Left ventricle myocardium inferior (tissue), 1 donor: ENCODE data around the gene CLDN34. TPM values are rescaled to one million over a fixed set of nuclear protein-coding genes. Genes with fewer than 3 reads are reported as not detected.

Experiments used
- total RNA-seq: library from RNA; stranded (reverse); fragmentation: NEBNext Ultra II Directional; extraction: Animal tissue kit (Norgen Biotek cat#: 25700); gene quantifications from one replicate; pipeline ENCODE4 v1.2.1, GENCODE V29; 2021
- donor health status: DM: no; HTN: yes; CAD: no; lungs with severe emphysema.

CLDN34 gene
- total RNA-seq, 1 donor from 2014 or later: not detected

Other genes with a start within 250 kb of the CLDN34 start
- gene GPR143, start 201.5 kb upstream of the CLDN34 start, total RNA-seq: not detected
- gene SHROOM2, start 180.9 kb upstream of the CLDN34 start, total RNA-seq: 0.71 TPM
- 36.1 TPM for gene CLCN4, start 189.6 kb downstream of the CLDN34 start, total RNA-seq